Left ventricle myocardium inferior (tissue), 1 donor: ENCODE results near the gene SGSM1. TPM values are rescaled to one million over a fixed set of nuclear protein-coding genes. Genes with fewer than 3 reads are reported as not detected.

ENCODE experiments used
- DNase-seq: peaks from one replicate; pipeline ENCODE4 v3.0.0-alpha.2; 2020
- H3K27ac ChIP-seq: fragments of 200-600 bp; replicated peaks from 2 replicates; pipeline ENCODE4 v1.8.0; 2021
- H3K27me3 ChIP-seq: fragments of 200-600 bp; 2 replicates; pipeline ENCODE4 v1.8.0; 2021; ENCODE audit warnings: low read depth
- H3K36me3 ChIP-seq: fragments of 200-600 bp; 2 replicates; pipeline ENCODE4 v1.8.0; 2021
- H3K4me1 ChIP-seq: fragments of 200-600 bp; 2 replicates; pipeline ENCODE4 v1.8.0; 2021
- H3K4me3 ChIP-seq: fragments of 200-600 bp; 2 replicates; pipeline ENCODE4 v1.8.0; 2021; ENCODE audit warnings: mild to moderate bottlenecking, moderate library complexity
- H3K9me3 ChIP-seq: fragments of 200-600 bp; replicated peaks from 2 replicates; pipeline ENCODE4 v1.8.0; 2021
- intact Hi-C: fragments of 100-400 bp; cut with micrococcal nuclease; formaldehyde crosslinking; loops from one replicate; pipeline ENCODE4 v1.11.0; 2022
- total RNA-seq: library from RNA; stranded (reverse); fragmentation: NEBNext Ultra II Directional; extraction: Animal tissue kit (Norgen Biotek cat#: 25700); gene quantifications from one replicate; pipeline ENCODE4 v1.2.1, GENCODE V29; 2021
- TF ChIP-seq, protein P1 (sequence below): fragments of 200-600 bp; IDR thresholded peaks from 2 replicates; pipeline ENCODE4 v1.8.0; 2021; ENCODE audit warnings: antibody characterized with exemption, mild to moderate bottlenecking, borderline replicate concordance
- donor health status: DM: no; HTN: yes; CAD: no; lungs with severe emphysema.

SGSM1 gene
- total RNA-seq, 1 donor from 2014 or later: 8.8 TPM

DNA sequence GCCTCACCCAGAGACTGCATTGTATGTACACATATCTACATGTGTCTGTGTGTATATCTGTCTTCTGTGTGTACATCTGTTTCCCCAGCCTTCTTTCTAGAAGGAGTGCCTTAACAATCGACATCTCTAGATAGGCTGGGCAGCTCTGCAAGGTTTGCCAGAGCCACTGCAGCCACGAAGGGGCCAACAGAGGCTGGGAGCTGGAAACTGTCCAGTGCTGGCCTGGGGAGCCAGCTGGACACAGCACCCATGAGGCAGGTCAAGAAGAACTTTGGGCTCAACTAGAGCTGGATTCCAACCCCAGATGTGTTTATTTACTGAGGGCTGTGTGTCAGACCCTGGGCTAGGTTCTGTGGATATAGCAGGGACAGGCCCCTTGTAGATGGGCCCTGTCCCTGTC lies 3.3 kb downstream of the SGSM1 start:
- no peaks in the 10 kb centered on the region for H3K27me3 ChIP-seq
- intact Hi-C loops: no loop called here
- H3K27ac ChIP-seq: peak overlapping the region; percentile 47
- H3K4me3 ChIP-seq: no peak overlapping the region
- no peaks in the 10 kb centered on the region for H3K36me3 ChIP-seq
- H3K9me3 ChIP-seq: no peaks in the 10 kb centered on the region
- no peak for DNase-seq
- TF ChIP-seq, protein P1, sequence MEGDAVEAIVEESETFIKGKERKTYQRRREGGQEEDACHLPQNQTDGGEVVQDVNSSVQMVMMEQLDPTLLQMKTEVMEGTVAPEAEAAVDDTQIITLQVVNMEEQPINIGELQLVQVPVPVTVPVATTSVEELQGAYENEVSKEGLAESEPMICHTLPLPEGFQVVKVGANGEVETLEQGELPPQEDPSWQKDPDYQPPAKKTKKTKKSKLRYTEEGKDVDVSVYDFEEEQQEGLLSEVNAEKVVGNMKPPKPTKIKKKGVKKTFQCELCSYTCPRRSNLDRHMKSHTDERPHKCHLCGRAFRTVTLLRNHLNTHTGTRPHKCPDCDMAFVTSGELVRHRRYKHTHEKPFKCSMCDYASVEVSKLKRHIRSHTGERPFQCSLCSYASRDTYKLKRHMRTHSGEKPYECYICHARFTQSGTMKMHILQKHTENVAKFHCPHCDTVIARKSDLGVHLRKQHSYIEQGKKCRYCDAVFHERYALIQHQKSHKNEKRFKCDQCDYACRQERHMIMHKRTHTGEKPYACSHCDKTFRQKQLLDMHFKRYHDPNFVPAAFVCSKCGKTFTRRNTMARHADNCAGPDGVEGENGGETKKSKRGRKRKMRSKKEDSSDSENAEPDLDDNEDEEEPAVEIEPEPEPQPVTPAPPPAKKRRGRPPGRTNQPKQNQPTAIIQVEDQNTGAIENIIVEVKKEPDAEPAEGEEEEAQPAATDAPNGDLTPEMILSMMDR: no peak
- H3K4me1 ChIP-seq: peaks cover 67% of the 10 kb centered on the region

DNA sequence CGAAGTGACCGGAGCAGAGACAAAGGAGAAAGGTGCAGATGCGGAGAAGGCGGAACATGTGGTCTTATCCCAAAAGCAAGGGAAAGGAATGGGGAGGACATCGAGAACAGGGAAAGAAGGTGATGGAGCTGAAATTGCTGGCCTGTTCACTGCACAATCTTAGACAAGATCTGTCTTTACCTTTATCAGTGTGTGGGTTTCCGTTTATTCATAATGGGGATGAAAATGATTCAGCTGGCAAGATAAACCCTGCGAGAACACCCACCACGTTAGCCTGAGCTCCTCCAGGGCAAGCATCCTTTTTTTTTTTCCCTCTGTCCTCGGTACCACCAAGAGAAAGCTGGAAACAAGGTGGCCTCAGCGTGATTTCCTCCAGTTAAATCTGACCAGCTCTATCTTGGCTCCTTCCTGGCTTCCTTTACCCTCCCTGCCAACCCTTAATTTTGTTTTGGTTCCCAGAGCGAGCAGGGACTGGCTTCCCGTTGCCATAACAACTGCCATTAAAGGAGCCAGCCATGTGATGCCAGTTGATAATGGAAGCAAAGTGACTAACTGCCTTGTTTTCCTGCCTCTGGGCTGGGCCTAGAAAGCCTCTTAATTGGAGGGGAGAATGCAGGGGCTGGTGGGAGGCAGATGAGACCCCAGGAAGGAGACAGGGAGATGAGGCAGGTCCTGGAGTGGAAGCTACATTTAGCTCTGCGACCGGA lies 4.2 kb downstream of the SGSM1 start:
- TF ChIP-seq, protein P1: no peak
- no peak overlapping the region for H3K4me3 ChIP-seq
- H3K36me3 ChIP-seq: no peaks in the 10 kb centered on the region
- peaks cover 71% of the 10 kb centered on the region for H3K4me1 ChIP-seq
- peak overlapping the region; percentile 47 for H3K27ac ChIP-seq
- peaks cover 2% of the 10 kb centered on the region for H3K9me3 ChIP-seq
- no peak for DNase-seq
- H3K27me3 ChIP-seq: no peaks in the 10 kb centered on the region
- intact Hi-C loops: no loop called here

DNA sequence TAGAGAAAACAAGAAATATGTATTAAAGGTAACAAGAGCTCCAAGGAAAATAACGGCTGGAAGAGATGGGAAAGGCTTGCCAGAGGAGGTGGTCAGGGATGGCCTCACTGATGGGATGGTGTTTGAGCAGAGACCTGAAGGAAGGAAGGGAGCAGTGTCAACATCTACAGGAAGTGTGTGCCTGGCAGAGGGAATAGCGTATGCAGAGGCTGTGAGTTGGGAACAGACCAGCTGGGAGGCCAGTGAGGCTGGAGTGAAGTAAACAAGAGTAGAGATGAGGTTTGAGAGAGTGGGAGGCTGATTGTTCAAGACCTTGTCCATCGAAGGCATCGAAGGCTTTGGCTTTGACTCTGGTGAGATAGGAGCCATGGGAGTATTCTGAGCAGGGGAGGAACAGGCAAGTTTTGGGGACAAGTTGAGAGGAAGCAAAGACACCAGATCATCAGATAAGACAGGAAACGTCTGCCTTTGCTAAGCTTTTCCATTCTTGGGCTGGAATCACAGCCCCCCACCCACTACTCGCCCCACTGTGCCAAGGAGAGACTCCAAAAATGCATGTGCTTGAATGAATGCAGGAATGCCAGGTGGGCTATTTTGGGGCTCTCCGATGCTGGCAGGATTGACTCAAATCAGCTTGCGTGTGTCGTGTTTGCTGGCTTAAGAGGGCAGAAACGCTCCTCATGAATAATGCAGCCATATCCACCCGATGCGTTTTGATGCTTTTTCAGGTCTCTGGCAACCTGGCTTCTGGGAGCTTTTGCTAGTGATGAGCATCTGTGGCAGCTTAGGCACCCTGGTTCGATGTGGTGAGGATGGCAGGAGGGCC lies 7.2 kb downstream of the SGSM1 start:
- Histone ChIP-seq H3K9me3 (peaks cover 15% of the 10 kb centered on the region), H3K4me1 (peaks cover 51% of the 10 kb centered on the region), H3K4me3 (no peak overlapping the region), H3K27me3 (no peaks in the 10 kb centered on the region), H3K27ac (no peak overlapping the region), H3K36me3 (no peaks in the 10 kb centered on the region)
- intact Hi-C loops: no loop called here
- TF ChIP-seq, protein P1: no peak
- no peak for DNase-seq

DNA sequence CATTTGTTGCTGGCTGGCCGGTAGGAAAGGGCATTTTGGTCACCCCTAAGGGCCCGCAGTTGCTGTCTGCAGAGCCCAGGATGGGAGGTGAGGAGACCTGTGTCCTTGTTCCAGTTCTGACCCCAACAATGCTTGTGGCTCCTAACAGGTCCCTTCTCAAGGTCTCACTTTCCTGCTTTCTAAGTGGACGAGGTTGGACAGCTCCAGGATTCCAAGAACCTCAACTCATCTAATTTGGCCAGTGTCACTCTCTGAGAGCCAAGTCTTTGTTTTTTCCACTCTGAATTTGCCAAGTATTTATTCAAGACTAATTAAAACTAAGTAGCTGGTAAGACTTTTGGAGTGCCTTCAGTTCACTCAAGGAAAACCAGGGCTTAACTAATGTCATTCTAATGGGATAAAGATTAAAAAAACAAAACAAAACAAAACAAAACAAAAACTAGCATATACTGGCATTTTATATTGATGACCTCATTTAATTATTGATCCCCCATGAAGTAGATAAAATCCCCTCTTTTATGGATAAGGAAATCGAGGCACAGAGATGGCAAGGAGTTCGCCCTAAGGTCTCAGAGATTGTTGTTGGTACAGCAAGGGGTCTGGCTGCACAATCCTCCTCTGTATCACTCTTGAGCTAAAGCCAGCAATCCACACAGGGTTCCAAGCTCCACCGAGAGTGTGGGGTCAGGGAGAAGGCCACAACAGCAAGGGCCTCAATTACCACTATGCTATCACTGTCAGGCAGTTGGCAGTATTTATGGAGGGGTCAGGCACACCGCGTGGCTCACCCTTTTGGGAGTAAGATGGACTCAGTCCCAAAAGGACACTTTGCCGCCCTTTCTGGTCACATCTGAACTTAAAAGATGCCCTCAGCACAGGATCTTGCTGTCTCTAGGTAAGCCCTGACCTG lies 8.1 kb downstream of the SGSM1 start:
- no peaks in the 10 kb centered on the region for H3K27me3 ChIP-seq
- TF ChIP-seq, protein P1: no peak
- no peaks in the 10 kb centered on the region for H3K36me3 ChIP-seq
- no peak for DNase-seq
- intact Hi-C loops: no loop called here
- no peak overlapping the region for H3K4me3 ChIP-seq
- no peak overlapping the region for H3K27ac ChIP-seq
- peaks cover 15% of the 10 kb centered on the region for H3K9me3 ChIP-seq
- peaks cover 42% of the 10 kb centered on the region for H3K4me1 ChIP-seq

DNA sequence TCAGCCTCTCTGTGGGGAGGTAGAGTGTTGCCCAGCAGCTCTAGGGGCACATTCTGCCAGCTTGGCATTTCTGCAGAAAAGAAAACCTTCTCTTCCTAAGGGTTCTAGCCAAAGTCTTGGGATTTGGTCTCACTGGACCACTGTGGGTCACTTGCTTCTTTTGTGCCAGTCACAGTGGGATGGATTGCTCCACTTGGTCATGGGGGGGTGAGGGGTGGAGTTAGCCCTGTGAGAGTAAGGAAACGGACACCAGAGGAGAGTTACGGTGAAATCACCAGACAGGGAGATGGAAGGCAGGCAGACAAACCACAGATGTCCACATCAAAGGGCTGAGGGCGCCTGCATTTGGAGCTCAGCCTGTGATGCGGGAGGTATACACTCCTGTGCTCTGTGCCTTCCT lies 10.8 kb downstream of the SGSM1 start:
- Histone ChIP-seq H3K36me3 (no peaks in the 10 kb centered on the region), H3K27ac (no peak overlapping the region), H3K27me3 (no peaks in the 10 kb centered on the region), H3K4me1 (peaks cover 40% of the 10 kb centered on the region), H3K4me3 (no peak overlapping the region), H3K9me3 (peaks cover 15% of the 10 kb centered on the region)
- no peak for DNase-seq
- TF ChIP-seq, protein P1: no peak
- intact Hi-C loops: no loop called here
